ENCODE measurements around the gene PPP2R5C.

PPP2R5C gene

DNA sequence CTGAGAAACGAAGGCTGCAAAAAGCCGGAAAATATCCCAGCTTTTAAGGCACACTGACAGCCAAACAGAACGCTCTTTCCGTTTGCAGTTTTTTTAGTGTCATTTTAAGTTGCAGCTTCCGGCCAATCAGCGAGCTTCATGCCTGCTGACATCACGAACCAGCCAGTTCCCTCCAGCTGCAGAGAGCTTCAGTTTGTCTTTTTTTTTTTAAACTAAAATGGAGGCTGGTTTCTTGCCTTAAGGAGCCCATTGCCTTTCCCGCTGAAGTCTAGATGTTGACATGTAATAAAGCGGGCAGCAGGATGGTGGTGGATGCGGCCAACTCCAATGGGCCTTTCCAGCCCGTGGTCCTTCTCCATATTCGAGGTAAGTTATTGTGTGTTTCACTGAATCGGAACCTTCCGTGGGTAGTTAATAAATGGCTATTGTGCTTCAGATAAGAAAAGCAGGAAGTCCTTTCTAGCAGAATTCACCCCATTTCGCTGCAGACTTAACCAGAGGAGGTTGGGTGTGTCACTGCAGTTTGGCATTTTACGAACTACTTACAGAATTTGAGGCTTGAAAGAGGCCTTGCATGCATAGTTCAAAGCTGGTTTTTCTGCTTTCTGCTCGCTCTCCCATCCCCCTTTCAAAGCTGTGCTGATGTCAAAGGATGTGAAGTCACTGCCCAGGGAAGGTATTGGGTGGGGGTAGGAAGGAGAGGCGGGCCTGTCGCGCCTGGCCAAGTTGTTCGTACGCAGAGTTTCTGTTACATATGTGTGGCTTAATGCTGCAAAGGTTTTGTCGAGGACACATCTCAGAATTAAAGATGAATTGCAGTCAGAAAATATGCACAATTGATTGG lies 48.4 kb downstream of the PPP2R5C start:
- TF ChIP-seq, protein P1, sequence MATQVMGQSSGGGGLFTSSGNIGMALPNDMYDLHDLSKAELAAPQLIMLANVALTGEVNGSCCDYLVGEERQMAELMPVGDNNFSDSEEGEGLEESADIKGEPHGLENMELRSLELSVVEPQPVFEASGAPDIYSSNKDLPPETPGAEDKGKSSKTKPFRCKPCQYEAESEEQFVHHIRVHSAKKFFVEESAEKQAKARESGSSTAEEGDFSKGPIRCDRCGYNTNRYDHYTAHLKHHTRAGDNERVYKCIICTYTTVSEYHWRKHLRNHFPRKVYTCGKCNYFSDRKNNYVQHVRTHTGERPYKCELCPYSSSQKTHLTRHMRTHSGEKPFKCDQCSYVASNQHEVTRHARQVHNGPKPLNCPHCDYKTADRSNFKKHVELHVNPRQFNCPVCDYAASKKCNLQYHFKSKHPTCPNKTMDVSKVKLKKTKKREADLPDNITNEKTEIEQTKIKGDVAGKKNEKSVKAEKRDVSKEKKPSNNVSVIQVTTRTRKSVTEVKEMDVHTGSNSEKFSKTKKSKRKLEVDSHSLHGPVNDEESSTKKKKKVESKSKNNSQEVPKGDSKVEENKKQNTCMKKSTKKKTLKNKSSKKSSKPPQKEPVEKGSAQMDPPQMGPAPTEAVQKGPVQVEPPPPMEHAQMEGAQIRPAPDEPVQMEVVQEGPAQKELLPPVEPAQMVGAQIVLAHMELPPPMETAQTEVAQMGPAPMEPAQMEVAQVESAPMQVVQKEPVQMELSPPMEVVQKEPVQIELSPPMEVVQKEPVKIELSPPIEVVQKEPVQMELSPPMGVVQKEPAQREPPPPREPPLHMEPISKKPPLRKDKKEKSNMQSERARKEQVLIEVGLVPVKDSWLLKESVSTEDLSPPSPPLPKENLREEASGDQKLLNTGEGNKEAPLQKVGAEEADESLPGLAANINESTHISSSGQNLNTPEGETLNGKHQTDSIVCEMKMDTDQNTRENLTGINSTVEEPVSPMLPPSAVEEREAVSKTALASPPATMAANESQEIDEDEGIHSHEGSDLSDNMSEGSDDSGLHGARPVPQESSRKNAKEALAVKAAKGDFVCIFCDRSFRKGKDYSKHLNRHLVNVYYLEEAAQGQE (IDR thresholded peaks at IDR 0.05; ENCODE audit: low read depth): no peak
- TF ChIP-seq TCF12 (IDR thresholded peaks at IDR 0.05; ENCODE audit: low read depth) (peak; percentile 57), TEAD4 (IDR thresholded peaks at IDR 0.05) (peak; percentile 31), YY1 (IDR thresholded peaks at IDR 0.05; ENCODE audit: low read depth) (peak; percentile 79), MAX (IDR thresholded peaks at IDR 0.05) (peak; percentile 72), FOXM1 (IDR thresholded peaks at IDR 0.05; ENCODE audit: borderline replicate concordance, low read depth) (peak; percentile 94), TAF1 (IDR thresholded peaks at IDR 0.05; ENCODE audit: low read depth) (peak; percentile 66), EP300 (IDR thresholded peaks at IDR 0.05; ENCODE audit: borderline replicate concordance) (peak; percentile 63; the same call in 1 of the 2 replicates), NFIC (IDR thresholded peaks at IDR 0.05) (peak; percentile 56), EGR1 (IDR thresholded peaks at IDR 0.05) (no peak), CEBPB (IDR thresholded peaks at IDR 0.05) (no peak), RAD21 (IDR thresholded peaks at IDR 0.05; ENCODE audit: low read depth) (peak; percentile 1; the same call in 1 of the 2 replicates), CREB1 (IDR thresholded peaks at IDR 0.05; ENCODE audit: low read depth) (peak; percentile 85)
- TF ChIP-seq, protein P2, sequence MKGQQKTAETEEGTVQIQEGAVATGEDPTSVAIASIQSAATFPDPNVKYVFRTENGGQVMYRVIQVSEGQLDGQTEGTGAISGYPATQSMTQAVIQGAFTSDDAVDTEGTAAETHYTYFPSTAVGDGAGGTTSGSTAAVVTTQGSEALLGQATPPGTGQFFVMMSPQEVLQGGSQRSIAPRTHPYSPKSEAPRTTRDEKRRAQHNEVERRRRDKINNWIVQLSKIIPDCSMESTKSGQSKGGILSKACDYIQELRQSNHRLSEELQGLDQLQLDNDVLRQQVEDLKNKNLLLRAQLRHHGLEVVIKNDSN (IDR thresholded peaks at IDR 0.05): no peak; the same call in 1 of the 2 replicates

DNA sequence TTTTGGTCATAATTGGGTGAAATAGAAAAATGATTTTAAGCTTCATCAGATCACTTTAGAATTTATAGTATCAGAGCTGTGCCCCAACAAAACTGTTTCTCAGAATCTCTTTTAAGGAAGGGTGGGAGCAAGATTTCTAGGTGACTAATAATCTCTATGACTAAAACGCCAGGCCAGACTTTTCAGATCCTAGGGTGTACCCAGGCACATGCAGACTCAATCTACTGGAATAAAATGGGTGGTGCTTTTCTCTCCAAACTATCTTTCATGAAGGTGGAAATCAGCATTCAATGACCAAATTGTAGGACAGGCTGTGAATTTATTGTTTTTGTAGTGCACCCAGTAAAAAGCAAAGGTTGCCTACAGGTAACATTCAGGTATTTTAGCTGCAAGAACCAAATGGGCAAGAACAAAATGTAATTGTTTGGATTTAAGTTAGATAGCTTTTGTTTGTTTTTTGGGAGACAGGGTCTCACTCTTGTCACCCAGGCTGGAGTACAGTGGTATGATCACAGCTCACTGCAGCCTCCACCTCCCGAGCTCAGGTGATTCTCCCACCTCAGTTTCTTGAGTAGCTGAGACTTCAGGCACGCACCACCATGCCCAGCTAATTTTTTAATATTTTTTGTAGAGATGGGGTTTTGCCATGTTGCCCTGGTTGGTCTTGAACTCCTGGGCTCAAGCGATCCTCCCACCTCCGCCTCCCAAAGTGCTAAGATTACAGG lies 49.5 kb downstream of the PPP2R5C start:
- TF ChIP-seq, protein P2 (IDR thresholded peaks at IDR 0.05): no peak
- no peak for TF ChIP-seq FOXM1 (IDR thresholded peaks at IDR 0.05; ENCODE audit: borderline replicate concordance, low read depth)
- TF ChIP-seq, protein P1 (IDR thresholded peaks at IDR 0.05; ENCODE audit: low read depth): no peak

GRCh38 chr14:101812071-101812470 lies 50.6 kb downstream of the PPP2R5C start:
- TF ChIP-seq YY1 (IDR thresholded peaks at IDR 0.05; ENCODE audit: low read depth) (no peak), EGR1 (IDR thresholded peaks at IDR 0.05) (no peak), FOXM1 (IDR thresholded peaks at IDR 0.05; ENCODE audit: borderline replicate concordance, low read depth) (no peak), EP300 (IDR thresholded peaks at IDR 0.05; ENCODE audit: borderline replicate concordance) (no peak), TAF1 (IDR thresholded peaks at IDR 0.05; ENCODE audit: low read depth) (no peak), RAD21 (IDR thresholded peaks at IDR 0.05; ENCODE audit: low read depth) (no peak), CREB1 (IDR thresholded peaks at IDR 0.05; ENCODE audit: low read depth) (no peak), TEAD4 (IDR thresholded peaks at IDR 0.05) (no peak), CEBPB (IDR thresholded peaks at IDR 0.05) (no peak)
- TF ChIP-seq, protein P2 (IDR thresholded peaks at IDR 0.05): no peak
- TF ChIP-seq, protein P1 (IDR thresholded peaks at IDR 0.05; ENCODE audit: low read depth): no peak
